GM15510 (cell line): ENCODE measurements around the gene FDXR.

Experiments
- POLR2A ChIP-seq: IDR thresholded peaks from 3 replicates; pipeline ENCODE4 v1.6.1; 2011; ENCODE audit warnings: borderline replicate concordance; ENCODE audit not compliant: insufficient read length; ENCODE audit errors: extremely low read depth

FDXR gene

GRCh38 chr17:74879308-74879707 is 6.5 kb upstream of the FDXR start:
- TF ChIP-seq POLR2A, result no peak

GRCh38 chr17:74878658-74879057 is 5.9 kb upstream of the FDXR start:
- TF ChIP-seq POLR2A, result no peak

GRCh38 chr17:74877592-74878548 is 5.1 kb upstream of the FDXR start:
- TF ChIP-seq POLR2A, result no peak

- TF ChIP-seq POLR2A, result no peak
Measured at GRCh38 chr17:74875977-74876593, 3.3 kb upstream of the FDXR start.

GRCh38 chr17:74875155-74875976 is 2.6 kb upstream of the FDXR start:
- no peak for TF ChIP-seq POLR2A

GRCh38 chr17:74874615-74875037 is 1.8 kb upstream of the FDXR start:
- TF ChIP-seq POLR2A, result no peak

- no peak for TF ChIP-seq POLR2A
Measured at GRCh38 chr17:74873874-74874614, 1.2 kb upstream of the FDXR start.

- TF ChIP-seq POLR2A, result peak; percentile 95
Measured at GRCh38 chr17:74873037-74873873, 461 bp upstream of the FDXR start.

- TF ChIP-seq POLR2A, result no peak
Measured at GRCh38 chr17:74871356-74872076, 1.3 kb downstream of the FDXR start.

- no peak for TF ChIP-seq POLR2A
Measured at GRCh38 chr17:74870512-74870911, 2.3 kb downstream of the FDXR start.

- TF ChIP-seq POLR2A, result no peak
Measured at GRCh38 chr17:74868908-74869255, 3.9 kb downstream of the FDXR start.

- no peak for TF ChIP-seq POLR2A
Measured at GRCh38 chr17:74868251-74868907, 4.4 kb downstream of the FDXR start.
